HepG2 (cell line): ENCODE measurements around the gene SYTL1. TPM values are rescaled to one million over a fixed set of nuclear protein-coding genes. Genes with fewer than 3 reads are reported as not detected.
A peak's percentile ranks its signal among the peaks of the same experiment; 100 is the strongest.

Experiments
- ADNP ChIP-seq: sonication (generic); formaldehyde crosslinking; IDR thresholded peaks from 2 replicates; pipeline ENCODE4 v1.4.0; 2020; ENCODE audit warnings: missing genetic modification reagents
- BRF2 ChIP-seq: sonication (generic); formaldehyde crosslinking; IDR thresholded peaks from 2 replicates; pipeline ENCODE4 v1.8.1; 2022; ENCODE audit warnings: mild to moderate bottlenecking, missing genetic modification reagents
- DRAP1 ChIP-seq: IDR thresholded peaks from 2 replicates; pipeline ENCODE4 v1.6.1; 2016; ENCODE audit warnings: missing genetic modification reagents, missing compliant biosample characterization
- EP300 ChIP-seq, 3 experiments: sonication (generic) in 1 of 3; formaldehyde crosslinking in 1 of 3; IDR thresholded peaks; 2 replicates each; pipeline versions ENCODE4 v1.5.1 to v1.6.1; 2011 to 2020; ENCODE audit warnings: low read depth in 2 of 3, low read length in 2 of 3, borderline replicate concordance in 1 of 3, improper control_type of control experiment in 1 of 3, mild to moderate bottlenecking in 1 of 3, missing genetic modification reagents in 1 of 3, moderate library complexity in 1 of 3
- GLI4 ChIP-seq: sonication (generic); formaldehyde crosslinking; IDR thresholded peaks from 2 replicates; pipeline ENCODE4 v1.5.1; 2020; ENCODE audit warnings: missing genetic modification reagents, mild to moderate bottlenecking, moderate library complexity, borderline replicate concordance
- NCOA1 ChIP-seq: sonication (generic); formaldehyde crosslinking; IDR thresholded peaks from 2 replicates; pipeline ENCODE4 v1.9.0; 2021; ENCODE audit warnings: missing genetic modification reagents
- SMC3 ChIP-seq: IDR thresholded peaks from 2 replicates; pipeline ENCODE4 v1.6.1; 2011; ENCODE audit warnings: low read length, improper control_type of control experiment
- SP2 ChIP-seq: sonication (generic); formaldehyde crosslinking; IDR thresholded peaks from 2 replicates; pipeline ENCODE4 v1.5.1; 2020; ENCODE audit warnings: mild to moderate bottlenecking, missing genetic modification reagents
- SRF ChIP-seq: IDR thresholded peaks from 2 replicates; pipeline ENCODE4 v1.6.1; 2011; ENCODE audit warnings: mild to moderate bottlenecking, low read depth, low read length, moderate library complexity
- SRSF4 ChIP-seq: fragments of 200-400 bp; formaldehyde crosslinking; IDR thresholded peaks from one replicate; pipeline ENCODE4 v1.6.1; 2018; ENCODE audit warnings: mild to moderate bottlenecking, low read depth, low read length, moderate library complexity; ENCODE audit not compliant: poor library complexity, severe bottlenecking
- TAF15 ChIP-seq: fragments of 200-400 bp; formaldehyde crosslinking; IDR thresholded peaks from one replicate; pipeline ENCODE4 v1.6.1; 2018; ENCODE audit warnings: mild to moderate bottlenecking, low read depth, low read length; ENCODE audit not compliant: poor library complexity, severe bottlenecking
- TERF1 ChIP-seq: sonication (generic); formaldehyde crosslinking; IDR thresholded peaks from 2 replicates; pipeline ENCODE4 v1.8.0; 2022; ENCODE audit warnings: mild to moderate bottlenecking, missing genetic modification reagents, moderate library complexity
- WIZ ChIP-seq: sonication (generic); formaldehyde crosslinking; IDR thresholded peaks from 2 replicates; pipeline ENCODE4 v1.5.1; 2020; ENCODE audit warnings: mild to moderate bottlenecking, missing genetic modification reagents
- ZNF142 ChIP-seq: sonication (generic); formaldehyde crosslinking; IDR thresholded peaks from 2 replicates; pipeline ENCODE4 v1.4.0; 2020; ENCODE audit warnings: missing genetic modification reagents
- ZNF335 ChIP-seq: sonication (generic); formaldehyde crosslinking; IDR thresholded peaks from 2 replicates; pipeline ENCODE4 v1.4.0; 2020; ENCODE audit warnings: missing genetic modification reagents
- ZNF414 ChIP-seq: sonication (generic); formaldehyde crosslinking; IDR thresholded peaks from 2 replicates; pipeline ENCODE4 v1.5.0; 2020; ENCODE audit warnings: missing genetic modification reagents
- ZNF432 ChIP-seq: sonication (generic); formaldehyde crosslinking; IDR thresholded peaks from 2 replicates; pipeline ENCODE4 v1.5.0; 2020; ENCODE audit warnings: missing genetic modification reagents, mild to moderate bottlenecking, borderline replicate concordance
- ZNF766 ChIP-seq: sonication (generic); formaldehyde crosslinking; IDR thresholded peaks from 2 replicates; pipeline ENCODE4 v1.5.0; 2020; ENCODE audit warnings: missing genetic modification reagents, borderline replicate concordance
- polyA plus RNA-seq, 8 experiments: library from polyadenylated mRNA; depleted of rRNA in 3 of 8; stranded (reverse) in 7 of 8; unstranded in 1 of 8; fragments of >200 nt; fragmentation: Illumina TruSeq in 4 of 8; extraction: Trizol in 4 of 8; gene quantifications; 2 replicates each; pipeline versions ENCODE4 v1.2.1 to v1.2.3, GENCODE V29; 2011 to 2016; ENCODE audit warnings: low read depth in 4 of 8, missing spikeins in 1 of 8, mixed read lengths in 1 of 8; ENCODE audit not compliant: insufficient read depth in 1 of 8
- total RNA-seq, 5 experiments: library from RNA; depleted of rRNA; stranded (reverse); fragments of >200 nt; fragmentation: Illumina TruSeq; extraction: Trizol; gene quantifications; 2 replicates each; pipeline ENCODE4 v1.2.3, GENCODE V29; 2016; ENCODE audit warnings: low read depth in 1 of 5

SYTL1 gene
- total and polyA plus RNA-seq, 2 of the 13 experiments (the other 11 are each of a cell fraction or from before 2014, with no cell fraction given): 11.1 to 17.8 TPM

GRCh38 chr1:27388337-27389005, 46.6 kb downstream of the SYTL1 start (continued):
- TF ChIP-seq BRF2 (CRISPR knock-in tag): no peak
- TF ChIP-seq DRAP1: no peak
- TF ChIP-seq TERF1 (CRISPR knock-in tag): no peak
- TF ChIP-seq NCOA1: no peak
- peak; percentile 92 for TF ChIP-seq SMC3
- TF ChIP-seq GLI4 (CRISPR knock-in tag): no peak
- TF ChIP-seq ZNF432 (CRISPR knock-in tag): no peak
- TF ChIP-seq ADNP: no peak
- TF ChIP-seq ZNF142 (CRISPR knock-in tag): no peak
- no peak for TF ChIP-seq WIZ
- TF ChIP-seq TAF15: no peak
- TF ChIP-seq SRSF4: no peak
- TF ChIP-seq ZNF414: no peak
- no peak for TF ChIP-seq EP300 (IDR thresholded peaks at IDR 0.05; ENCODE audit: low read depth in 2 of 2, low read length in 2 of 2)
- no peak for TF ChIP-seq EP300 (CRISPR knock-in tag; IDR thresholded peaks at IDR 0.05; ENCODE audit: borderline replicate concordance)
- TF ChIP-seq ZNF335 (CRISPR knock-in tag): no peak
- no peak for TF ChIP-seq SP2
- TF ChIP-seq SRF: no peak
- no peak for TF ChIP-seq ZNF766
